MCF 10A (cell line): ENCODE results near the gene ZIC5. TPM values are rescaled to one million over a fixed set of nuclear protein-coding genes. Genes with fewer than 3 reads are reported as not detected.
A peak's percentile ranks its signal among the peaks of the same experiment; 100 is the strongest.

ENCODE experiments used
- BruUV-seq: library from RNA; stranded (reverse); fragments of 400-500 nt; replicated peaks from 2 replicates; lab custom pipeline; 2021; lab: Mats Ljungman, UMichigan
- CTCF ChIA-PET: fragments of 300-600 bp; sonication (Branson Sonifier 250); formaldehyde crosslinking; extraction: SDS; loops from one replicate; lab custom pipeline; 2021; ENCODE audit warnings: antibody characterized with exemption, inconsistent platforms; lab: Yijun Ruan, JAX
- POLR2A ChIA-PET: fragments of 300-600, 350-650 bp; sonication (Branson Sonifier 250); formaldehyde crosslinking; extraction: SDS; loops from one replicate; lab custom pipeline; 2020; ENCODE audit warnings: antibody characterized with exemption, inconsistent platforms; lab: Yijun Ruan, JAX
- DNase-seq: peaks from one replicate; pipeline ENCODE4 v3.0.0-alpha.2; 2018; ENCODE audit not compliant: unreplicated experiment
- H3K27ac Mint-ChIP-seq: one replicate; pipeline ENCODE4 v1.8.0; 2022; ENCODE audit warnings: mild to moderate bottlenecking, low read depth, mixed read lengths; ENCODE audit not compliant: unreplicated experiment
- H3K27me3 Mint-ChIP-seq: one replicate; pipeline ENCODE4 v1.8.0; 2022; ENCODE audit warnings: mixed read lengths; ENCODE audit not compliant: insufficient read depth, unreplicated experiment
- H3K36me3 Mint-ChIP-seq: one replicate; pipeline ENCODE4 v1.8.0; 2022; ENCODE audit warnings: mild to moderate bottlenecking, moderate library complexity, mixed read lengths; ENCODE audit not compliant: insufficient read depth, unreplicated experiment
- H3K4me1 Mint-ChIP-seq: one replicate; pipeline ENCODE4 v1.8.0; 2022; ENCODE audit warnings: mixed read lengths; ENCODE audit not compliant: insufficient read depth, unreplicated experiment
- H3K4me3 Mint-ChIP-seq: one replicate; pipeline ENCODE4 v1.8.0; 2022; ENCODE audit warnings: mild to moderate bottlenecking, moderate library complexity, mixed read lengths; ENCODE audit not compliant: unreplicated experiment
- H3K9me3 Mint-ChIP-seq: one replicate; pipeline ENCODE4 v1.8.0; 2022; ENCODE audit warnings: mixed read lengths; ENCODE audit not compliant: unreplicated experiment
- CTCF ChIP-seq: fragments of 200-600 bp; IDR thresholded peaks from one replicate; pipeline ENCODE4 v1.8.0; 2022; ENCODE audit warnings: antibody characterized with exemption, mild to moderate bottlenecking; ENCODE audit not compliant: unreplicated experiment
- intact Hi-C: fragments of 100-400 bp; cut with micrococcal nuclease; formaldehyde crosslinking; loops from 2 replicates; pipeline ENCODE4 v1.14.1; 2022
- total RNA-seq: library from RNA; stranded (reverse); gene quantifications from 2 replicates; pipeline ENCODE4 v1.2.3, GENCODE V29; 2022

ZIC5 gene
- total RNA-seq, 1 experiment from 2014 or later = not detected

- no peak for TF ChIP-seq CTCF
- peaks cover 21% of the 10 kb centered on the region for H3K27me3 Mint-ChIP-seq
- H3K4me3 Mint-ChIP-seq = no peak overlapping the region
- no peaks in the 10 kb centered on the region for H3K9me3 Mint-ChIP-seq
- no peaks in the 10 kb centered on the region for H3K4me1 Mint-ChIP-seq
- no peak for DNase-seq
- intact Hi-C loops = no loop called here
- no peak overlapping the region for H3K27ac Mint-ChIP-seq
- POLR2A ChIA-PET = no interaction called here
- BruUV-seq = no TSS peak
- CTCF ChIA-PET = no interaction called here
- H3K36me3 Mint-ChIP-seq = no peaks in the 10 kb centered on the region
These were observed 694 bp upstream of the ZIC5 start for GRCh38 chr13:99972190-99972731.

GRCh38 chr13:99970651-99971575, 654 bp downstream of the ZIC5 start:
- Mint-ChIP-seq H3K36me3 (no peaks in the 10 kb centered on the region), H3K4me3 (no peak overlapping the region), H3K27ac (no peak overlapping the region), H3K9me3 (no peaks in the 10 kb centered on the region), H3K4me1 (no peaks in the 10 kb centered on the region), H3K27me3 (peaks cover 21% of the 10 kb centered on the region)
- intact Hi-C loops = no loop called here
- POLR2A ChIA-PET = no interaction called here
- CTCF ChIA-PET = no interaction called here
- TF ChIP-seq CTCF = no peak
- BruUV-seq = no TSS peak
- DNase-seq = no peak

- no peaks in the 10 kb centered on the region for H3K36me3 Mint-ChIP-seq
- H3K4me3 Mint-ChIP-seq = peak overlapping the region; percentile 35
- H3K4me1 Mint-ChIP-seq = no peaks in the 10 kb centered on the region
- H3K9me3 Mint-ChIP-seq = no peaks in the 10 kb centered on the region
- no peak overlapping the region for H3K27ac Mint-ChIP-seq
- TF ChIP-seq CTCF = no peak
- CTCF ChIA-PET = interaction anchor here (0.6 kb wide), 1 partner anchor 293 kb away, joined by 3 read pairs; no protein-coding TSS in a partner anchor
- no peak for DNase-seq
- no TSS peak for BruUV-seq
- POLR2A ChIA-PET = no interaction called here
- H3K27me3 Mint-ChIP-seq = peaks cover 21% of the 10 kb centered on the region
- intact Hi-C loops = no loop called here
These were observed 1.5 kb downstream of the ZIC5 start for GRCh38 chr13:99969919-99970650.

GRCh38 chr13:99969453-99969918, 2.1 kb downstream of the ZIC5 start:
- Mint-ChIP-seq H3K27ac (no peak overlapping the region), H3K9me3 (no peaks in the 10 kb centered on the region), H3K4me1 (no peaks in the 10 kb centered on the region), H3K36me3 (no peaks in the 10 kb centered on the region), H3K27me3 (peaks cover 21% of the 10 kb centered on the region), H3K4me3 (peak overlapping the region; percentile 35)
- no peak for TF ChIP-seq CTCF
- CTCF ChIA-PET = interaction anchor here (0.6 kb wide), 1 partner anchor 294 kb away, joined by 3 read pairs; no protein-coding TSS in a partner anchor
- DNase-seq = no peak
- POLR2A ChIA-PET = no interaction called here
- intact Hi-C loops = no loop called here
- BruUV-seq = no TSS peak
